WTC11 (cell line): ENCODE data around the gene PCNX4. TPM values are rescaled to one million over a fixed set of nuclear protein-coding genes. Genes with fewer than 3 reads are reported as not detected.

Experiments
- ATAC-seq: fragments of 200-7000 bp; cut with Tn5 transposase; 2 replicates; pipeline ENCODE4 v1.10.0; 2021; ENCODE audit warnings: mild to moderate bottlenecking, moderate library complexity
- CTCF ChIA-PET: fragments of 300-600 bp; sonication (Branson Sonifier 250); formaldehyde crosslinking; loops from one replicate; lab custom pipeline; 2021; ENCODE audit warnings: antibody characterized with exemption; lab: Charles Lee
- POLR2A ChIA-PET: fragments of 350-600 bp; sonication (Branson Sonifier 250); formaldehyde crosslinking; loops from one replicate; lab custom pipeline; 2021; ENCODE audit warnings: antibody characterized with exemption; lab: Charles Lee
- DNase-seq: peaks from one replicate; pipeline ENCODE4 v3.0.0; 2021; ENCODE audit warnings: low spot score
- H3K27ac Mint-ChIP-seq: 2 replicates; pipeline ENCODE4 v1.8.0; 2021; ENCODE audit warnings: mixed read lengths
- H3K27me3 Mint-ChIP-seq: 2 replicates; pipeline ENCODE4 v1.8.0; 2021; ENCODE audit warnings: low read depth, mild to moderate bottlenecking, moderate library complexity, mixed read lengths
- H3K36me3 Mint-ChIP-seq: 2 replicates; pipeline ENCODE4 v1.8.0; 2021; ENCODE audit warnings: mixed read lengths
- H3K4me1 Mint-ChIP-seq: 2 replicates; pipeline ENCODE4 v1.8.0; 2022; ENCODE audit warnings: mixed read lengths
- H3K4me3 Mint-ChIP-seq: 2 replicates; pipeline ENCODE4 v1.8.0; 2021; ENCODE audit warnings: mild to moderate bottlenecking, moderate library complexity, mixed read lengths
- H3K9me3 Mint-ChIP-seq: 2 replicates; pipeline ENCODE4 v1.8.0; 2021; ENCODE audit warnings: mixed read lengths
- FOXK1 ChIP-seq: sonication (generic); formaldehyde crosslinking; IDR thresholded peaks from 2 replicates; pipeline ENCODE4 v1.8.0; 2022; ENCODE audit warnings: mild to moderate bottlenecking, moderate library complexity, missing genetic modification reagents
- IRF2 ChIP-seq: sonication (generic); formaldehyde crosslinking; IDR thresholded peaks from 2 replicates; pipeline ENCODE4 v1.8.0; 2022; ENCODE audit warnings: low read depth, missing genetic modification reagents, borderline replicate concordance
- JUN ChIP-seq: sonication (generic); formaldehyde crosslinking; IDR thresholded peaks from 2 replicates; pipeline ENCODE4 v1.8.0; 2023; ENCODE audit warnings: mild to moderate bottlenecking, missing genetic modification reagents
- KAT7 ChIP-seq: sonication (generic); formaldehyde crosslinking; IDR thresholded peaks from 2 replicates; pipeline ENCODE4 v1.8.1; 2023; ENCODE audit warnings: missing genetic modification reagents, mild to moderate bottlenecking, borderline replicate concordance
- MXD4 ChIP-seq: fragments of 250-450 bp; sonication (Bioruptor Pico); IDR thresholded peaks from 2 replicates; pipeline ENCODE4 v1.8.0; 2021; ENCODE audit warnings: mild to moderate bottlenecking, moderate library complexity, borderline replicate concordance
- MYBL2 ChIP-seq: sonication (generic); formaldehyde crosslinking; IDR thresholded peaks from 2 replicates; pipeline ENCODE4 v1.8.1; 2023; ENCODE audit warnings: mild to moderate bottlenecking, moderate library complexity, missing genetic modification reagents
- SP1 ChIP-seq: sonication (generic); formaldehyde crosslinking; conservative IDR thresholded peaks from 2 replicates; pipeline ENCODE4 v1.8.1; 2022; ENCODE audit warnings: missing genetic modification reagents
- USF1 ChIP-seq: sonication (generic); formaldehyde crosslinking; IDR thresholded peaks from 2 replicates; pipeline ENCODE4 v1.8.0; 2022; ENCODE audit warnings: mild to moderate bottlenecking, missing genetic modification reagents
- ZNF121 ChIP-seq: sonication (generic); formaldehyde crosslinking; IDR thresholded peaks from 2 replicates; pipeline ENCODE4 v1.8.0; 2023; ENCODE audit warnings: missing genetic modification reagents
- ZNF219 ChIP-seq: sonication (generic); formaldehyde crosslinking; IDR thresholded peaks from 2 replicates; pipeline ENCODE4 v1.8.0; 2023; ENCODE audit warnings: missing genetic modification reagents, mild to moderate bottlenecking, borderline replicate concordance
- ZNF423 ChIP-seq: fragments of 250-450 bp; sonication (Bioruptor Pico); IDR thresholded peaks from 2 replicates; pipeline ENCODE4 v2.1.2; 2022; ENCODE audit warnings: mild to moderate bottlenecking, moderate library complexity
- total RNA-seq: library from RNA; stranded (reverse); gene quantifications from 3 replicates; pipeline ENCODE4 v1.2.3, GENCODE V29; 2021
- TF ChIP-seq, protein P1 (sequence below): sonication (generic); formaldehyde crosslinking; IDR thresholded peaks from 2 replicates; pipeline ENCODE4 v1.8.0; 2023; ENCODE audit warnings: missing genetic modification reagents, mild to moderate bottlenecking, borderline replicate concordance
- TF ChIP-seq, protein P2 (sequence below): fragments of 250-450 bp; sonication (Bioruptor Pico); IDR thresholded peaks from 2 replicates; pipeline ENCODE4 v1.9.0; 2021; ENCODE audit warnings: mild to moderate bottlenecking, borderline replicate concordance

PCNX4 gene
- total RNA-seq, 1 experiment from 2014 or later = 31.7 TPM

DNA sequence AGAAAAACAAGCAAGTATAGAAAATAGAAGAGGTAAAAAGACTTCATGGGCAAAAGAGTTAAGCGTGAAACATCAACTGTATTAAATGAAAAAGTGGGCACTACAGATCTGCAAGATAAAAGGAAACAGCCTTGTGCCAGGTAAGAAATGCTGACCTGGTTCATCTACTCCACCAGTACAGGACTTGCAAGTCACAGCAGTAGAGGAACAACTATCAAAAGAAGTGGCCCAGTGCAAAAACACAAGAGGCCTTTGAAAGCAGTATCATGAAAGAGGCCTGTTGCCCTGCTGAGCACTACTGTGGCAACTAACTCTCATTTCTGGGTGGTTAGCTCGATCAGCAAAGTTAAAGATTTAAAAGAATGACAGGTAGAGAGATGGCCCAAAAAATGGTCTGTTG, 62.9 kb downstream of the PCNX4 start:
- H3K9me3 Mint-ChIP-seq = no peaks in the 10 kb centered on the region
- TF ChIP-seq ZNF423 (CRISPR knock-in tag) = no peak
- no peak for TF ChIP-seq IRF2
- TF ChIP-seq, protein P1, sequence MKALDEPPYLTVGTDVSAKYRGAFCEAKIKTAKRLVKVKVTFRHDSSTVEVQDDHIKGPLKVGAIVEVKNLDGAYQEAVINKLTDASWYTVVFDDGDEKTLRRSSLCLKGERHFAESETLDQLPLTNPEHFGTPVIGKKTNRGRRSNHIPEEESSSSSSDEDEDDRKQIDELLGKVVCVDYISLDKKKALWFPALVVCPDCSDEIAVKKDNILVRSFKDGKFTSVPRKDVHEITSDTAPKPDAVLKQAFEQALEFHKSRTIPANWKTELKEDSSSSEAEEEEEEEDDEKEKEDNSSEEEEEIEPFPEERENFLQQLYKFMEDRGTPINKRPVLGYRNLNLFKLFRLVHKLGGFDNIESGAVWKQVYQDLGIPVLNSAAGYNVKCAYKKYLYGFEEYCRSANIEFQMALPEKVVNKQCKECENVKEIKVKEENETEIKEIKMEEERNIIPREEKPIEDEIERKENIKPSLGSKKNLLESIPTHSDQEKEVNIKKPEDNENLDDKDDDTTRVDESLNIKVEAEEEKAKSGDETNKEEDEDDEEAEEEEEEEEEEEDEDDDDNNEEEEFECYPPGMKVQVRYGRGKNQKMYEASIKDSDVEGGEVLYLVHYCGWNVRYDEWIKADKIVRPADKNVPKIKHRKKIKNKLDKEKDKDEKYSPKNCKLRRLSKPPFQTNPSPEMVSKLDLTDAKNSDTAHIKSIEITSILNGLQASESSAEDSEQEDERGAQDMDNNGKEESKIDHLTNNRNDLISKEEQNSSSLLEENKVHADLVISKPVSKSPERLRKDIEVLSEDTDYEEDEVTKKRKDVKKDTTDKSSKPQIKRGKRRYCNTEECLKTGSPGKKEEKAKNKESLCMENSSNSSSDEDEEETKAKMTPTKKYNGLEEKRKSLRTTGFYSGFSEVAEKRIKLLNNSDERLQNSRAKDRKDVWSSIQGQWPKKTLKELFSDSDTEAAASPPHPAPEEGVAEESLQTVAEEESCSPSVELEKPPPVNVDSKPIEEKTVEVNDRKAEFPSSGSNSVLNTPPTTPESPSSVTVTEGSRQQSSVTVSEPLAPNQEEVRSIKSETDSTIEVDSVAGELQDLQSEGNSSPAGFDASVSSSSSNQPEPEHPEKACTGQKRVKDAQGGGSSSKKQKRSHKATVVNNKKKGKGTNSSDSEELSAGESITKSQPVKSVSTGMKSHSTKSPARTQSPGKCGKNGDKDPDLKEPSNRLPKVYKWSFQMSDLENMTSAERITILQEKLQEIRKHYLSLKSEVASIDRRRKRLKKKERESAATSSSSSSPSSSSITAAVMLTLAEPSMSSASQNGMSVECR (CRISPR knock-in tag) = no peak
- TF ChIP-seq SP1 = no peak
- no peak for TF ChIP-seq KAT7 (CRISPR knock-in tag)
- TF ChIP-seq ZNF219 (CRISPR knock-in tag) = no peak
- no peak for TF ChIP-seq USF1 (CRISPR knock-in tag)
- TF ChIP-seq, all 79 proteins: peak for 0
- ChIA-PET CTCF (no interaction called here), POLR2A (interaction anchor here (2.0 kb wide), 1 partner anchor 10 kb away, joined by 6 read pairs; the partner anchor contains the start of gene DHRS7)
- Mint-ChIP-seq H3K27me3 (no peaks in the 10 kb centered on the region), H3K4me1 (peaks cover 4% of the 10 kb centered on the region), H3K4me3 (no peak overlapping the region), H3K27ac (peak overlapping the region; percentile 11), H3K36me3 (peaks cover 37% of the 10 kb centered on the region)
- ATAC-seq (no peak), DNase-seq (no peak)

DNA sequence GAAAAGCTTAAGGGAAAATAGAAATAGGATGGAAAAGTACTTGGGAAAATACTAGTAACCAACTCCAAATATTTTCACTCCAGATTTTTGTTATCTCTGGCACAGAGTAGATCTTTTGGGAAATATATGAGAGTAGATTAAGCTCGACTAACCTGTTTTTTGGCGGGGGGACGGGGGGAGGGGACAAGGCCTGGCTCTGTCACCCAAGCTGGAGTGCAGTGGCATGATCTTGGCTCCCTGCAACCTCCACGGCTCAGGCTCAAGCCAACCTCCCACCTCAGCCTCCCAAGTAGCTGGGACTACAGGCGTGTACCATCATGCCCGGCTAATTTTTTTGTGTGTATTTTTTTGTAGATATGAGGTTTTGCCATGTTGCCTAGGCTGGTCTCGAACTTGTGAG, 68.7 kb downstream of the PCNX4 start:
- H3K4me3 Mint-ChIP-seq = no peak overlapping the region
- TF ChIP-seq, protein P2, sequence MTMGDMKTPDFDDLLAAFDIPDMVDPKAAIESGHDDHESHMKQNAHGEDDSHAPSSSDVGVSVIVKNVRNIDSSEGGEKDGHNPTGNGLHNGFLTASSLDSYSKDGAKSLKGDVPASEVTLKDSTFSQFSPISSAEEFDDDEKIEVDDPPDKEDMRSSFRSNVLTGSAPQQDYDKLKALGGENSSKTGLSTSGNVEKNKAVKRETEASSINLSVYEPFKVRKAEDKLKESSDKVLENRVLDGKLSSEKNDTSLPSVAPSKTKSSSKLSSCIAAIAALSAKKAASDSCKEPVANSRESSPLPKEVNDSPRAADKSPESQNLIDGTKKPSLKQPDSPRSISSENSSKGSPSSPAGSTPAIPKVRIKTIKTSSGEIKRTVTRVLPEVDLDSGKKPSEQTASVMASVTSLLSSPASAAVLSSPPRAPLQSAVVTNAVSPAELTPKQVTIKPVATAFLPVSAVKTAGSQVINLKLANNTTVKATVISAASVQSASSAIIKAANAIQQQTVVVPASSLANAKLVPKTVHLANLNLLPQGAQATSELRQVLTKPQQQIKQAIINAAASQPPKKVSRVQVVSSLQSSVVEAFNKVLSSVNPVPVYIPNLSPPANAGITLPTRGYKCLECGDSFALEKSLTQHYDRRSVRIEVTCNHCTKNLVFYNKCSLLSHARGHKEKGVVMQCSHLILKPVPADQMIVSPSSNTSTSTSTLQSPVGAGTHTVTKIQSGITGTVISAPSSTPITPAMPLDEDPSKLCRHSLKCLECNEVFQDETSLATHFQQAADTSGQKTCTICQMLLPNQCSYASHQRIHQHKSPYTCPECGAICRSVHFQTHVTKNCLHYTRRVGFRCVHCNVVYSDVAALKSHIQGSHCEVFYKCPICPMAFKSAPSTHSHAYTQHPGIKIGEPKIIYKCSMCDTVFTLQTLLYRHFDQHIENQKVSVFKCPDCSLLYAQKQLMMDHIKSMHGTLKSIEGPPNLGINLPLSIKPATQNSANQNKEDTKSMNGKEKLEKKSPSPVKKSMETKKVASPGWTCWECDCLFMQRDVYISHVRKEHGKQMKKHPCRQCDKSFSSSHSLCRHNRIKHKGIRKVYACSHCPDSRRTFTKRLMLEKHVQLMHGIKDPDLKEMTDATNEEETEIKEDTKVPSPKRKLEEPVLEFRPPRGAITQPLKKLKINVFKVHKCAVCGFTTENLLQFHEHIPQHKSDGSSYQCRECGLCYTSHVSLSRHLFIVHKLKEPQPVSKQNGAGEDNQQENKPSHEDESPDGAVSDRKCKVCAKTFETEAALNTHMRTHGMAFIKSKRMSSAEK (CRISPR knock-in tag) = no peak
- TF ChIP-seq ZNF121 (no peak), JUN (CRISPR knock-in tag) (no peak), FOXK1 (CRISPR knock-in tag) (no peak), MXD4 (CRISPR knock-in tag) (no peak), MYBL2 (no peak)
- CTCF ChIA-PET = no interaction called here
- no peaks in the 10 kb centered on the region; the same call in 1 of the 2 replicates for H3K27me3 Mint-ChIP-seq
- H3K9me3 Mint-ChIP-seq = no peaks in the 10 kb centered on the region
- H3K27ac Mint-ChIP-seq = no peak overlapping the region
- peaks cover 3% of the 10 kb centered on the region; the same call in 1 of the 2 replicates for H3K36me3 Mint-ChIP-seq
- ATAC-seq (no peak), DNase-seq (no peak)
- POLR2A ChIA-PET = no interaction called here
- peaks cover 31% of the 10 kb centered on the region for H3K4me1 Mint-ChIP-seq
